HepG2 (cell line): Measurements from ENCODE around the gene LTB4R. TPM values are rescaled to one million over a fixed set of nuclear protein-coding genes. Genes with fewer than 3 reads are reported as not detected.

Source experiments
- ESRRA ChIP-seq: sonication (generic); formaldehyde crosslinking; IDR thresholded peaks from 2 replicates; pipeline ENCODE4 v1.5.1; 2020; ENCODE audit warnings: mild to moderate bottlenecking, low read depth, missing genetic modification reagents
- FOXK1 ChIP-seq: sonication (generic); formaldehyde crosslinking; IDR thresholded peaks from 2 replicates; pipeline ENCODE4 v1.4.0; 2020; ENCODE audit warnings: low read depth, missing genetic modification reagents, borderline replicate concordance
- HDAC1 ChIP-seq: sonication (generic); formaldehyde crosslinking; IDR thresholded peaks from 2 replicates; pipeline ENCODE4 v1.5.1; 2020; ENCODE audit warnings: mild to moderate bottlenecking, missing genetic modification reagents
- HMG20A ChIP-seq: IDR thresholded peaks from 2 replicates; pipeline ENCODE4 v1.6.1; 2016; ENCODE audit warnings: borderline replicate concordance
- HNRNPL ChIP-seq: fragments of 200-400 bp; formaldehyde crosslinking; IDR thresholded peaks from 2 replicates; pipeline ENCODE4 v1.6.1; 2017; ENCODE audit warnings: mild to moderate bottlenecking, low read depth, low read length
- NBN ChIP-seq: fragments of 450-650 bp; conservative IDR thresholded peaks from 2 replicates; pipeline ENCODE4 v1.6.1; 2017
- PHF20 ChIP-seq: sonication (generic); formaldehyde crosslinking; IDR thresholded peaks from 2 replicates; pipeline ENCODE4 v1.5.0; 2020; ENCODE audit warnings: mild to moderate bottlenecking, missing genetic modification reagents
- RXRA ChIP-seq: sonication (generic); formaldehyde crosslinking; IDR thresholded peaks from 2 replicates; pipeline ENCODE4 v1.5.1; 2020; ENCODE audit warnings: missing genetic modification reagents
- SIX4 ChIP-seq: sonication (generic); formaldehyde crosslinking; IDR thresholded peaks from 2 replicates; pipeline ENCODE4 v1.4.0; 2020; ENCODE audit warnings: missing genetic modification reagents
- SRSF9 ChIP-seq: fragments of 200-400 bp; formaldehyde crosslinking; IDR thresholded peaks from 2 replicates; pipeline ENCODE4 v1.6.1; 2018; ENCODE audit warnings: borderline replicate concordance, mild to moderate bottlenecking, low read depth, low read length; ENCODE audit not compliant: insufficient read depth, poor library complexity, severe bottlenecking
- ZNF205 ChIP-seq: IDR thresholded peaks from 2 replicates; pipeline ENCODE4 v1.6.1; 2018; ENCODE audit warnings: missing biosample characterization, missing genetic modification reagents
- ZNF207 ChIP-seq: fragments of 450-650 bp; IDR thresholded peaks from 2 replicates; pipeline ENCODE4 v1.6.1; 2016; ENCODE audit warnings: antibody characterized with exemption, borderline replicate concordance
- ZNF292 ChIP-seq: sonication (generic); formaldehyde crosslinking; IDR thresholded peaks from 2 replicates; pipeline ENCODE4 v1.8.1; 2022; ENCODE audit warnings: mild to moderate bottlenecking, low read depth, missing genetic modification reagents, borderline replicate concordance
- ZNF337 ChIP-seq: sonication (generic); formaldehyde crosslinking; IDR thresholded peaks from 2 replicates; pipeline ENCODE4 v1.5.1; 2020; ENCODE audit warnings: missing genetic modification reagents, low read depth, mild to moderate bottlenecking, borderline replicate concordance
- ZNF562 ChIP-seq: sonication (generic); formaldehyde crosslinking; IDR thresholded peaks from 2 replicates; pipeline ENCODE4 v1.8.0; 2022; ENCODE audit warnings: missing genetic modification reagents, borderline replicate concordance
- ZNF746 ChIP-seq: sonication (generic); formaldehyde crosslinking; IDR thresholded peaks from 2 replicates; pipeline ENCODE4 v1.8.0; 2022; ENCODE audit warnings: mild to moderate bottlenecking, missing genetic modification reagents
- ZNF839 ChIP-seq: sonication (generic); formaldehyde crosslinking; IDR thresholded peaks from 2 replicates; pipeline ENCODE4 v1.4.0; 2020; ENCODE audit warnings: missing genetic modification reagents, mild to moderate bottlenecking, borderline replicate concordance
- polyA plus RNA-seq, 8 experiments: library from polyadenylated mRNA; depleted of rRNA in 3 of 8; stranded (reverse) in 7 of 8; unstranded in 1 of 8; fragments of >200 nt; fragmentation: Illumina TruSeq in 4 of 8; extraction: Trizol in 4 of 8; gene quantifications; 2 replicates each; pipeline versions ENCODE4 v1.2.1 to v1.2.3, GENCODE V29; 2011 to 2016; ENCODE audit warnings: low read depth in 4 of 8, missing spikeins in 1 of 8, mixed read lengths in 1 of 8; ENCODE audit not compliant: insufficient read depth in 1 of 8
- total RNA-seq, 5 experiments: library from RNA; depleted of rRNA; stranded (reverse); fragments of >200 nt; fragmentation: Illumina TruSeq; extraction: Trizol; gene quantifications; 2 replicates each; pipeline ENCODE4 v1.2.3, GENCODE V29; 2016; ENCODE audit warnings: low read depth in 1 of 5
- TF ChIP-seq, protein P1 (sequence below): sonication (generic); formaldehyde crosslinking; IDR thresholded peaks from 2 replicates; pipeline ENCODE4 v1.9.0; 2021; ENCODE audit warnings: missing genetic modification reagents, mild to moderate bottlenecking, borderline replicate concordance
- TF ChIP-seq, protein P2 (sequence below): sonication (generic); formaldehyde crosslinking; IDR thresholded peaks from 2 replicates; pipeline ENCODE4 v1.8.0; 2022; ENCODE audit warnings: missing genetic modification reagents, low read depth, mild to moderate bottlenecking, borderline replicate concordance
- TF ChIP-seq, protein P3 (sequence below): sonication (generic); formaldehyde crosslinking; IDR thresholded peaks from 2 replicates; pipeline ENCODE4 v1.4.0; 2020; ENCODE audit warnings: missing genetic modification reagents
- TF ChIP-seq, protein P4 (sequence below): sonication (generic); formaldehyde crosslinking; IDR thresholded peaks from 2 replicates; pipeline ENCODE4 v1.9.0; 2021; ENCODE audit warnings: missing genetic modification reagents, borderline replicate concordance
- TF ChIP-seq, protein P5 (sequence below): IDR thresholded peaks from 2 replicates; pipeline ENCODE4 v1.6.1; 2016; ENCODE audit warnings: mild to moderate bottlenecking
- TF ChIP-seq, protein P6 (sequence below): sonication (generic); formaldehyde crosslinking; IDR thresholded peaks from 2 replicates; pipeline ENCODE4 v1.5.0; 2020; ENCODE audit warnings: missing genetic modification reagents

Gene LTB4R
- total and polyA plus RNA-seq, 2 of the 13 experiments (the other 11 are each of a cell fraction or from before 2014, with no cell fraction given) = 3.2 to 8.2 TPM

DNA sequence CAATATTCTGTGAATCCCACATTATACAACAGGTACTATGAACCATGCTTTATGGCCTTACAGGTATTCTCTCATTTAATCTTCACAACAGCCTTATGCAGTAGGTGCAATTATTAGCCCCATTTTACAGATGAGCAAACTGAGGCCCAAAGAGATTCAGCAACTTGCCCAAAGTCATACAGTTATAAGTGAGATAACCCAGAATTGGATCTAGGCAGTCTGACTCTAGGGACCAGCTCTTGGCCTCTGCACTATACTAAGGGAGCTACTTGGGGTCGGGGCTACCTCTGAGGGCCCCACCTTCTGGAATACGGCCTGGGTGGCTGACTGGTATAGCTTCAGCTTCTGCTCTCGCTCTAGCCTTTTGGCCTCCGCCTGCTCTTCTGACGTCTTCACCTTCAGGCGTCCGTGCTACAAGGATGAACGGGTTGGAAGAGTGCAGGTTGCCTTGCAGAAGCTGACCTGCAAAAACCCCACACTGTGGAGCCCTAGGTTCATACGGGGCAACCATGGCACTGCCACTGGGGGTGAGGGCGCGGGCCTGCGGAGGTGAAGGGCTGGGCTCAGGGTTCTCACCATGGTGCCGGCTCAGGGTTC, 40.7 kb upstream of the LTB4R start (continued):
- TF ChIP-seq, protein P1, sequence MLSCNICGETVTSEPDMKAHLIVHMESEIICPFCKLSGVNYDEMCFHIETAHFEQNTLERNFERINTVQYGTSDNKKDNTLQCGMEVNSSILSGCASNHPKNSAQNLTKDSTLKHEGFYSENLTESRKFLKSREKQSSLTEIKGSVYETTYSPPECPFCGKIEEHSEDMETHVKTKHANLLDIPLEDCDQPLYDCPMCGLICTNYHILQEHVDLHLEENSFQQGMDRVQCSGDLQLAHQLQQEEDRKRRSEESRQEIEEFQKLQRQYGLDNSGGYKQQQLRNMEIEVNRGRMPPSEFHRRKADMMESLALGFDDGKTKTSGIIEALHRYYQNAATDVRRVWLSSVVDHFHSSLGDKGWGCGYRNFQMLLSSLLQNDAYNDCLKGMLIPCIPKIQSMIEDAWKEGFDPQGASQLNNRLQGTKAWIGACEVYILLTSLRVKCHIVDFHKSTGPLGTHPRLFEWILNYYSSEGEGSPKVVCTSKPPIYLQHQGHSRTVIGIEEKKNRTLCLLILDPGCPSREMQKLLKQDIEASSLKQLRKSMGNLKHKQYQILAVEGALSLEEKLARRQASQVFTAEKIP = no peak
- TF ChIP-seq SIX4 (no peak), SRSF9 (no peak), HNRNPL (peak; percentile 95), ZNF746 (CRISPR knock-in tag) (peak; percentile 78; the same call in 1 of the 2 replicates), HMG20A (no peak), ZNF205 (CRISPR knock-in tag) (no peak), FOXK1 (CRISPR knock-in tag) (no peak), ZNF207 (no peak), ZNF839 (CRISPR knock-in tag) (no peak), PHF20 (CRISPR knock-in tag) (no peak), ZNF337 (CRISPR knock-in tag) (0 out of 2 replicates have a peak, but pooled peaks have one; percentile 29), ZNF292 (CRISPR knock-in tag) (0 out of 2 replicates have a peak, but pooled peaks have one; percentile 19), NBN (no peak), HDAC1 (no peak; the same call in 1 of the 2 replicates), RXRA (CRISPR knock-in tag) (0 out of 2 replicates have a peak, but pooled peaks have one; percentile 51), ESRRA (CRISPR knock-in tag) (no peak), ZNF562 (CRISPR knock-in tag) (no peak)
- TF ChIP-seq, protein P2, sequence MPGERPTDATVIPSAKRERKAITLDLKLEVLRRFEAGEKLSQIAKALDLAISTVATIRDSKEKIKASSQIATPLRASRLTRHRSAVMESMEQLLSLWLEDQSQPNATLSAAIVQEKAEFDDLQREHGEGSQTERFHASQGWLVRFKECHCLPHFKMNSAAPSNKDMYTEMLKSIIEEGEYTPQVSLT = peak; percentile 93; the same call in 1 of the 2 replicates
- TF ChIP-seq, protein P3, sequence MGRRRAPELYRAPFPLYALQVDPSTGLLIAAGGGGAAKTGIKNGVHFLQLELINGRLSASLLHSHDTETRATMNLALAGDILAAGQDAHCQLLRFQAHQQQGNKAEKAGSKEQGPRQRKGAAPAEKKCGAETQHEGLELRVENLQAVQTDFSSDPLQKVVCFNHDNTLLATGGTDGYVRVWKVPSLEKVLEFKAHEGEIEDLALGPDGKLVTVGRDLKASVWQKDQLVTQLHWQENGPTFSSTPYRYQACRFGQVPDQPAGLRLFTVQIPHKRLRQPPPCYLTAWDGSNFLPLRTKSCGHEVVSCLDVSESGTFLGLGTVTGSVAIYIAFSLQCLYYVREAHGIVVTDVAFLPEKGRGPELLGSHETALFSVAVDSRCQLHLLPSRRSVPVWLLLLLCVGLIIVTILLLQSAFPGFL (CRISPR knock-in tag) = no peak
- TF ChIP-seq, protein P4, sequence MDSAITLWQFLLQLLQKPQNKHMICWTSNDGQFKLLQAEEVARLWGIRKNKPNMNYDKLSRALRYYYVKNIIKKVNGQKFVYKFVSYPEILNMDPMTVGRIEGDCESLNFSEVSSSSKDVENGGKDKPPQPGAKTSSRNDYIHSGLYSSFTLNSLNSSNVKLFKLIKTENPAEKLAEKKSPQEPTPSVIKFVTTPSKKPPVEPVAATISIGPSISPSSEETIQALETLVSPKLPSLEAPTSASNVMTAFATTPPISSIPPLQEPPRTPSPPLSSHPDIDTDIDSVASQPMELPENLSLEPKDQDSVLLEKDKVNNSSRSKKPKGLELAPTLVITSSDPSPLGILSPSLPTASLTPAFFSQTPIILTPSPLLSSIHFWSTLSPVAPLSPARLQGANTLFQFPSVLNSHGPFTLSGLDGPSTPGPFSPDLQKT (CRISPR knock-in tag) = 0 out of 2 replicates have a peak, but pooled peaks have one; percentile 50
- TF ChIP-seq, protein P5, sequence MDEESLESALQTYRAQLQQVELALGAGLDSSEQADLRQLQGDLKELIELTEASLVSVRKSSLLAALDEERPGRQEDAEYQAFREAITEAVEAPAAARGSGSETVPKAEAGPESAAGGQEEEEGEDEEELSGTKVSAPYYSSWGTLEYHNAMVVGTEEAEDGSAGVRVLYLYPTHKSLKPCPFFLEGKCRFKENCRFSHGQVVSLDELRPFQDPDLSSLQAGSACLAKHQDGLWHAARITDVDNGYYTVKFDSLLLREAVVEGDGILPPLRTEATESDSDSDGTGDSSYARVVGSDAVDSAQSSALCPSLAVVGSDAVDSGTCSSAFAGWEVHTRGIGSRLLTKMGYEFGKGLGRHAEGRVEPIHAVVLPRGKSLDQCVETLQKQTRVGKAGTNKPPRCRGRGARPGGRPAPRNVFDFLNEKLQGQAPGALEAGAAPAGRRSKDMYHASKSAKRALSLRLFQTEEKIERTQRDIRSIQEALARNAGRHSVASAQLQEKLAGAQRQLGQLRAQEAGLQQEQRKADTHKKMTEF = no peak
- TF ChIP-seq, protein P6, sequence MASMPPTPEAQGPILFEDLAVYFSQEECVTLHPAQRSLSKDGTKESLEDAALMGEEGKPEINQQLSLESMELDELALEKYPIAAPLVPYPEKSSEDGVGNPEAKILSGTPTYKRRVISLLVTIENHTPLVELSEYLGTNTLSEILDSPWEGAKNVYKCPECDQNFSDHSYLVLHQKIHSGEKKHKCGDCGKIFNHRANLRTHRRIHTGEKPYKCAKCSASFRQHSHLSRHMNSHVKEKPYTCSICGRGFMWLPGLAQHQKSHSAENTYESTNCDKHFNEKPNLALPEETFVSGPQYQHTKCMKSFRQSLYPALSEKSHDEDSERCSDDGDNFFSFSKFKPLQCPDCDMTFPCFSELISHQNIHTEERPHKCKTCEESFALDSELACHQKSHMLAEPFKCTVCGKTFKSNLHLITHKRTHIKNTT (CRISPR knock-in tag) = peak; percentile 34; the same call in 1 of the 2 replicates
